Renal cortex interstitium (tissue), 15 donors: ENCODE measurements around the gene FN1. TPM values are rescaled to one million over a fixed set of nuclear protein-coding genes. Genes with fewer than 3 reads are reported as not detected.

Experiments
- DNase-seq, 11 donors: peaks; one replicate each; pipeline ENCODE4 v3.0.0-alpha.2; 2013; ENCODE audit warnings: low read depth in 9 of 11, low spot score in 4 of 11; ENCODE audit errors: extremely low read depth in 1 of 11
- long read RNA-seq, 16 experiments: transcript quantifications; one replicate each; lab custom pipeline, GENCODE V29; 2026
- polyA plus RNA-seq, 3 donors: library from polyadenylated mRNA; unstranded; fragments of 120-200 nt; gene quantifications; one replicate each; pipeline ENCODE4 v1.2.1, GENCODE V29; 2013; ENCODE audit not compliant: insufficient read length in 3 of 3

Gene FN1
- polyA plus RNA-seq = 100 to 1,000 TPM; 415 to 503 (median 495) TPM
- long read RNA-seq, donor 1, full-length matches to known transcripts = 16 of 47 reads
- long read RNA-seq, donor 1, partial matches to known transcripts = 31 of 47 reads
- long read RNA-seq, donor 1, other reads (novel, unspliced or antisense) = 0 of 47 reads
- long read RNA-seq, donor 2, transcript FN1-208 (13 exons, 2,388 nt) = major isoform, 5 of 89 reads
- long read RNA-seq, donor 2, partial matches to known transcripts = 77 of 89 reads
- long read RNA-seq, donor 2, other reads (novel, unspliced or antisense) = 0 of 89 reads
- long read RNA-seq, donor 3, full-length matches to known transcripts = 24 of 109 reads
- long read RNA-seq, donor 3, partial matches to known transcripts = 85 of 109 reads
- long read RNA-seq, donor 3, other reads (novel, unspliced or antisense) = 0 of 109 reads
- long read RNA-seq, donor 4, full-length matches to known transcripts = 14 of 43 reads
- long read RNA-seq, donor 4, partial matches to known transcripts = 29 of 43 reads
- long read RNA-seq, donor 4, other reads (novel, unspliced or antisense) = 0 of 43 reads
- long read RNA-seq, donor 5 = 0 reads
- long read RNA-seq, donor 6, full-length matches to known transcripts = 13 of 91 reads
- long read RNA-seq, donor 6, partial matches to known transcripts = 78 of 91 reads
- long read RNA-seq, donor 6, other reads (novel, unspliced or antisense) = 0 of 91 reads
- long read RNA-seq, donor 7, transcript FN1-208 (13 exons, 2,388 nt) = major isoform, 14 of 92 reads
- long read RNA-seq, donor 7, partial matches to known transcripts = 72 of 92 reads
- long read RNA-seq, donor 7, other reads (novel, unspliced or antisense) = 0 of 92 reads
- long read RNA-seq, donor 8, full-length matches to known transcripts = 27 of 74 reads
- long read RNA-seq, donor 8, partial matches to known transcripts = 47 of 74 reads
- long read RNA-seq, donor 8, other reads (novel, unspliced or antisense) = 0 of 74 reads
- long read RNA-seq, donor 9, transcript FN1-208 (13 exons, 2,388 nt) = major isoform, 9 of 38 reads
- long read RNA-seq, donor 9, partial matches to known transcripts = 24 of 38 reads
- long read RNA-seq, donor 9, other reads (novel, unspliced or antisense) = 0 of 38 reads
- long read RNA-seq, donor 10, full-length matches to known transcripts = 14 of 34 reads
- long read RNA-seq, donor 10, partial matches to known transcripts = 20 of 34 reads
- long read RNA-seq, donor 10, other reads (novel, unspliced or antisense) = 0 of 34 reads
- long read RNA-seq, donor 11, transcript FN1-208 (13 exons, 2,388 nt) = major isoform, 6 of 54 reads
- long read RNA-seq, donor 11, partial matches to known transcripts = 43 of 54 reads
- long read RNA-seq, donor 11, other reads (novel, unspliced or antisense) = 0 of 54 reads
- long read RNA-seq, donor 12, partial matches to known transcripts = 0 of 6 reads
- long read RNA-seq, donor 12, other reads (novel, unspliced or antisense) = 0 of 6 reads
- long read RNA-seq, donor 13, full-length matches to known transcripts = 24 of 149 reads
- long read RNA-seq, donor 13, partial matches to known transcripts = 125 of 149 reads
- long read RNA-seq, donor 13, other reads (novel, unspliced or antisense) = 0 of 149 reads
- long read RNA-seq, donor 14, full-length matches to known transcripts = 11 of 27 reads
- long read RNA-seq, donor 14, partial matches to known transcripts = 16 of 27 reads
- long read RNA-seq, donor 14, other reads (novel, unspliced or antisense) = 0 of 27 reads
- long read RNA-seq, donor 15, transcript FN1-208 (13 exons, 2,388 nt) = major isoform, 5 of 22 reads
- long read RNA-seq, donor 15, partial matches to known transcripts = 12 of 22 reads
- long read RNA-seq, donor 15, other reads (novel, unspliced or antisense) = 0 of 22 reads
- long read RNA-seq, donor 16, full-length matches to known transcripts = 37 of 191 reads
- long read RNA-seq, donor 16, partial matches to known transcripts = 154 of 191 reads
- long read RNA-seq, donor 16, other reads (novel, unspliced or antisense) = 0 of 191 reads

DNA sequence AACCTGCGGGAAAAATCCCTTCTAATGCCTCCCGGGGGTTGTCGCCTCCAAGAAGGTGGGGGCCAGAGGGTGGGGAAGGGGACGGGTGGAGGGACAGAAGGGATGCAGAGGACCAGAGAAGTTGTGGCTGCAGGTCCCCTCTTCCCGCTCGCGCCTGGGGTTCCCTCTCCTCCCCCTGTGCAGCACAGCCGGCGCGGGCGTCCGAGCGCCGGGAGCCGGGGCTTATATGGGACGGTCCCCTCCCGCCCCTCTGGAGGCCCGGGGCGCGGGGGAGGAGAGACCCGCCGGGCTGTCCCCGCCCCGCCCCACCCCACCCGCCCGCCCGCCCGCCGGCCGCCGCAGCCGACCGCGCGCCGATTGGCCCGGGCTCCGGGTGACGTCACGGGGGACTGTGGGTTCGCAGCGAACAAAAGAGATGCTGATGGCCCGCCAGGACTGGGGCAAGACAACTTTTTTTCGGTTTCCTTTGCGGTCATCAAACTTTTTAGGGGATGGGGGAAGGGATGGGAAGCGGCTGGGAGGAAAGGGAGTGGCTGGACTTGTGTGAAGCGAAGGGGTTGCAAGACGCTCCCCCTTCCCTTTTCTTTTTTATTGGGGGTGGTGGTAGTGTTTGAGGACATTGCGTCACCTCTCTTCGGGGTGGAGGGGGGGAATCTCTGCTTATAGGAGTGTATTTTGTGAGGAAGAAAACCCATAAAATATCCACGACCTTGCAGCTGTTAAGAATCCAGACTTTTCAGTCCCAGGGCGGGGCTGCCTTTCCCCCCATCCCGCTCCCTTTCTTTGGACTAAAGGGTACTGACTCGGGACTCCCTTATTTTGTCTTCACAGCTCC is at the start of gene FN1:
TSS of gene FN1 (minus strand) at position 199 of the 835 bp plus-strand sequence. CDS start 266 bp downstream, outside the sequence.
- peak; percentile 77 to 93 (median 88) for DNase-seq

DNA sequence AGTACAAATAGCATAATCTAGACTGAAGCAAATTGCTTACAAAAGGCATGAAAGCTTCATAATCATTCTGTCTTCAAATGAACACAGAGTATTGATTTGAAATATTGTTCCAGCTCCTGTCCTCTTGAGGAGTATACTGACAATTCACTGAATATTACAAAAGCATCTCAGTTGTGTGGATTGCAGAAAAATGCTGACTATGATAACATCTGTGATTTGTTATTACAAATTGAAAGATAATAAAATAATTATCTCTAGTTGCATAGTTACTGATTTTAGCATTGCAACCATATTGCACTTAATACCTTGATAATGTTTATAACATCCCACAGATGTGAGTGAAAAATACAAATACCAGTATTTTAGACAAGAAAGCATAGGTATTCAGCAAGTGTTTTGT is 49.2 kb upstream of the FN1 start:
- DNase-seq = no peak

GRCh38 chr2:215484570-215484969 is 48.7 kb upstream of the FN1 start:
- DNase-seq = no peak

- DNase-seq = no peak
Observed at GRCh38 chr2:215483431-215483830, 47.6 kb upstream of the FN1 start.

GRCh38 chr2:215479536-215480240 is 43.8 kb upstream of the FN1 start:
- DNase-seq = no peak

DNA sequence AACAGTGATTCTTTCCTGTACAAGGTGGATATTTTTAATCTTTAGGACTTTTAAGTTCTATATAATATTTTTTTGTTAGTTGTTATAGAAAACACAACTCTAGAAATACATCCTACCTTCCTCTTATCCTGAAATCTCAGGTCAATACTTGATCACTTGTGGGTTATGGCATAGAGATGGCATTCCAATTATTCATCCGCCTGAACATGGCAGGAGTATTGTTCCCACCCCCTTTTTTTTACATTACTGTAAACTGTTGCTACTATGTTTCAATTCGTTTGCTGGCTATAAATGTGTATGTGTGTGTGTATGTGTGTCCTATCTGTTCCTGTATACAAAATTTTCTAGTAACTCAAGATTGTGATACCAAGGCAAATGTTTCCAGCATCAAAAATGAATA is 43.3 kb upstream of the FN1 start:
- DNase-seq = no peak

GRCh38 chr2:215476424-215476823 is 40.6 kb upstream of the FN1 start:
- DNase-seq = no peak

DNA sequence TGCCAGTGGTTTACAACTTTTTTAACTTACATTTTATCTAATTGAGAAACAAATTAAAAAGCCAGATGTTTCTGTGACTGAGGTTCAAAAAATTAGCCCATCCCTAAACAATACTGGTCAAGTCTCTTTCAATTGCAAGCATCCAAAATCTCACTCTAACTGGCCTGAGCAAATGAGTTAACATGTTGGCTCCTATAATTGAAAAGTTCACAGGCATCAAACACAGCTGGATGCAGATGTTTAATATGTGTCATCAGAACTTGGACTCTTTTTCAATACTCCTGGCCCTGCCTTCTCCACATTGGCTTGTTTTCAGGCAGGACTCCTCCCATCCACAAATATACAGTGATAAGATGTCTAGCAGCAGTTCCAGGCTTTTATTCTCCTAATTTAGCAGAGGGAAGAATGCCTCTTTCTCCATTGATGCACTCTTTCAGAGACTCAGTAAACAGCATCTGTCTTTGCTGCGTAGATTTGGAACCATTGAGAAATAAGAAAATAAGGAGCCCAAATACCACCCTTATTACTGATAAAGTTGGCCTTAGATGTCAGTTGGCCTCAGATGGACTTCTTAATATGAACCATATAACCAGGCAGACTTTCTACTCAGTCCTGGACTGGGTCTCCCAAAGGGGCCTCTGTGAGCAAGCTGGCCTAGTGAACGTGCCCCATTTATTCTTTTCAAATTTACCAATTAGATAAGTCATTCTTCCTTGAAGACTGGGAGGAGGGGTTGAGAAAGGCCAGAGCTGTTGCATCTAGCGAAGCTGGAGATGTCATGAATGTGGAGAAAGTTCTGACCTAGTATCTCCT is 30.4 kb upstream of the FN1 start:
- peak in 3 of 11 donors; percentile 15 to 17 (median 16) for DNase-seq

- DNase-seq = no peak
Observed at GRCh38 chr2:215465256-215465655, 29.4 kb upstream of the FN1 start.

DNA sequence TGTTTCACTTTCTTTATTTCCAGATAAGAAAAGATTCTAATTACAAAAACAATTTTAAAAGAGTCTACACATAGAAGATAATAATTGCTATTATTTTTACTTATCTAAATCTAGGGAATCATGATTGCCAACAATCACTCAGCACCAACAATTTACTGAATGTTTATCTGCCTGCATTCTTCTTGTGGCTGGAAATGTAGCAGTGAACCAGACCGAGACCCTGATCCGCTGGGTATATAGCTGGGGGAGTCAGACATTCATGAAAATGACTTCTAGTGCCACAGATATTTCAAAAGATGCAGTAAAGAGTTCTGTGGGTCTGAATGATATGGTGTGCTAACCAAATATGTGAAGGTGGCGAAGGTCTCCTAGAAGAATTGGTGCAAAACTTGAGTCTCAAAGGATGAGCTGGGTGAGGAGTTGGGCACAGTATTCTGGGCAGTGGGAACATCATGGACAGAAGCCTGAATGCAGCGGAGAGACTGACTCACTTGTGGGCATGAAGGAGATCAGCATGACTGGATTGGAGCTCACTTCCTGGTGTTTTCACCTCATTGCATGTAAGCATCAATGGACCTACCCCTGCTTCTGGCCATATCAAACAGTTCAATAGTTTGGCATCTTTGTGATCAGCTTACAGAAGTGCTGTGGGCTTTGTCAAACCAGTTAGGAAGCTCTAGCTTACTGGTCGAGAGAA is 26.1 kb upstream of the FN1 start:
- no peak for DNase-seq

DNA sequence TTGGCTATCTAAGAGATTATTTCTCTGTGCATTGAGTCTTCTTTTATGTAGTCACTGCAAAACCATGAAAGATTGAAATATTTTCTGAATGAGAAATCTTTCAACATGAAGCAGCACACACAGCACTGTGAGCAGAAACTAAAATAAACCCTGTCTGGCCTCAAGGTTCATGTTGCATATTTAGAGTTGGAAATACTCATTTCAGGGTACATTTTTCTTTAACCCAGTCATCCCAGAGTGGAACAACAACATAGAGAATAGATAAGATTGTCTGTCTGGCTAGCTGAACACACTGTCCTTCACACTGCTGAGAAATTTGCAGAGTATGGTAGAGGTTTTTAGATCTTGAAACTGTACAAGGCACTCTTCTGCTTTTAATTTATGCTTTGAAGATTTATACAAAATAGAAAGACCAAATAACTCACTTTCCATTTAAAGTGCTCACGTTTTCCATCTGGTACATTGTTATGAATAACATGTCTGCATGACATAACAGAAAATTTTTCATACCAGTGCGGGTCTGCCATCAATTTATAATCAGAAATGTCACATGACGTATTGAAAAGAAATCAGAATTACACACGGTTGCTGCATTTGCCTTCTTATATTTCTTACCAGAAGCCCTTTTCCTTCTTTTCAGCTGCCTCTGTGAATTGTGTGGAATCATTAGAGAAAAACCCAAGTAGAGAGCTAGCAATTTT is 25.0 kb upstream of the FN1 start:
- DNase-seq = no peak

DNA sequence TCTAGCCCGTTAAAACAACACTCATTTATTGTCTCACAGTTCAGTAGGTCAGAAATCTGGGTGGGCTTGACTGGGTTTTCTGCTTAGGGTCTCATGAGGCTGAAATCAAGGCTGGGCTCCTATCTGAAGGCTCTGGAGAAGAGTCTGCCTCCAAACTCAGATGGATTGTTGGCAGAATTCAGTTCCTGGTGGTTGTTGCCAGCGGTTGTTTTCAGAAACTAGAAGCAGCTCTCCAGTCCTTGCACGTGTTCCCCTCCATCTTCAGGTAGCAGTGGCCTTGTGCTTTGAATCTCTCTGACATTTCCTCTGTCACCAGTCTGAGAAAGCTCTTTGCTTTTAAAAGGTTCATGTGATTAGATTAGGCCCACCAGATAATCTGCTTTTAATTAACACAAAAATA is 20.1 kb upstream of the FN1 start:
- DNase-seq = no peak

- no peak for DNase-seq
Observed at GRCh38 chr2:215454519-215455246, 18.8 kb upstream of the FN1 start.

GRCh38 chr2:215452725-215453124 is 16.9 kb upstream of the FN1 start:
- DNase-seq = no peak
